ENCODE measurements around the gene SPOCK2. TPM values are rescaled to one million over a fixed set of nuclear protein-coding genes. Genes with fewer than 3 reads are reported as not detected.

The SPOCK2 gene
- total and polyA plus RNA-seq, 10 of the 15 experiments (the other 5 are each of a cell fraction or from before 2014, with no cell fraction given) = 0.02 to 1.5 (median 0.58) TPM

- Histone ChIP-seq H3K27ac (ENCODE audit: control insufficient read depth, insufficient read depth) (no peak overlapping the region), H3K4me1 (ENCODE audit: control insufficient read depth, insufficient read depth, low read length) (no peaks in the 10 kb centered on the region), H3K4me2 (ENCODE audit: control insufficient read depth, insufficient read depth) (no peak overlapping the region), H3K36me3 (ENCODE audit: control insufficient read depth in 2 of 2, insufficient read depth in 2 of 2, low read length in 1 of 2) (peaks cover 0 to 24% of the 10 kb centered on the region in 2 experiments; a peak in 2 of 4 replicates), H3K27me3 (replicated peaks in 1 of 2; ENCODE audit: control insufficient read depth in 2 of 2, insufficient read depth in 2 of 2, low read length in 1 of 2) (no peaks in the 10 kb centered on the region), H4K20me1 (ENCODE audit: control insufficient read depth, insufficient read depth) (no peaks in the 10 kb centered on the region), H3K9ac (ENCODE audit: control insufficient read depth, insufficient read depth, low read length) (no peak overlapping the region), H2AFZ (ENCODE audit: control insufficient read depth, low read depth, low read length) (no peak overlapping the region), H3K9me3 (replicated peaks; ENCODE audit: control insufficient read depth, insufficient read depth, low read length) (no peaks in the 10 kb centered on the region), H3K4me3 (no peak overlapping the region), H3K79me2 (ENCODE audit: control insufficient read depth, insufficient read depth, low read length) (no peaks in the 10 kb centered on the region)
- intact Hi-C loops (cut with micrococcal nuclease; ENCODE audit: unreplicated experiment) (no loop called here), in situ Hi-C loops (cut with MboI) (no loop called here)
- CTCF ChIA-PET = no interaction called here
- 83% methylated on average over 9 of the region's 9 CpGs for WGBS (ENCODE audit: insufficient coverage, insufficient replicate concordance, low lambda C conversion rate, missing lambda C conversion rate)
- DNase-seq (ENCODE audit: low read depth, low spot score) (no peak), FAIRE-seq (no peak), ATAC-seq (no peak)
- SMC1A ChIA-PET (ENCODE audit: uncharacterized antibody, unreplicated experiment) = no interaction called here
- no TSS peak for BruUV-seq (replicated peaks)
- POLR2A ChIA-PET = no interaction called here
- RAD21 ChIA-PET (ENCODE audit: unreplicated experiment) = no interaction called here
- TF ChIP-seq KLF5 (IDR thresholded peaks at IDR 0.05; ENCODE audit: partially characterized antibody) = no peak
- no peak for TF ChIP-seq CBFB (IDR thresholded peaks at IDR 0.05; ENCODE audit: low read depth)
- no peak for TF ChIP-seq DPF2 (IDR thresholded peaks at IDR 0.05)
- TF ChIP-seq KDM1A (IDR thresholded peaks at IDR 0.05; ENCODE audit: borderline replicate concordance) = no peak
- TF ChIP-seq SIX5 (IDR thresholded peaks at IDR 0.05; ENCODE audit: low read depth, low read length, severe bottlenecking) = no peak
- TF ChIP-seq CREM (IDR thresholded peaks at IDR 0.05; ENCODE audit: low read depth) = no peak
- no peak for TF ChIP-seq TARDBP (IDR thresholded peaks at IDR 0.05; ENCODE audit: borderline replicate concordance)
- no peak for TF ChIP-seq POLR2A (IDR thresholded peaks at IDR 0.05; ENCODE audit: low read depth, low read length)
Observed at GRCh38 chr10:72097448-72098300, 9.3 kb upstream of the SPOCK2 start.

All from GM12878 (cell line).